MM.1S (cell line): ENCODE measurements around the gene C19orf73.

Source experiments
- EZH2 ChIP-seq: fragments of 300-600 bp; sonication (generic); optimal IDR thresholded peaks from 2 replicates; pipeline ENCODE3; 2017; ENCODE audit warnings: low read depth, mild to moderate bottlenecking, antibody characterized with exemption, low read length, mixed read lengths
- TF ChIP-seq, protein P1 (sequence below): fragments of 300-600 bp; sonication (generic); IDR thresholded peaks from 2 replicates; pipeline ENCODE4 v1.5.1; 2016; ENCODE audit warnings: antibody characterized with exemption, low read length, mixed read lengths

DNA sequence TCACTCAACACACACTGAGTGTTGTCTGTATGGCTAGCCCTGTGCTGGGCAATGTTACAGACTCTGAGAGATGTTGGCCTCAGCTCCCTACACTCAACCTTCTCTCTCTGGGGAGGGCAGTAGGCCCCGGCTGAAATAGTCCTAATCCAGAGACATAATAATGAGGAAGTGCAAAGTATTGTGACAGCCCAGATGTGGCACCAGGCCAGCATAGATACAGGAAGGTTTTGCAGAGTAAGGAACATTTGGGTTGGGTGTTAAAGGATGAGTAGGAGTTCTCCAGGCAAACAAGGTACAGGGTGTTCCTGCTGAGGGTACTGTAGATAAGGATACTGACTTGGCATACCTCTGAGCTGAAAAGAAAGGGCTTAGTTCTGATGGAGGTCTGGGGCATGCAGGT lies 2.4 kb downstream of the C19orf73 start:
- TF ChIP-seq, protein P1, sequence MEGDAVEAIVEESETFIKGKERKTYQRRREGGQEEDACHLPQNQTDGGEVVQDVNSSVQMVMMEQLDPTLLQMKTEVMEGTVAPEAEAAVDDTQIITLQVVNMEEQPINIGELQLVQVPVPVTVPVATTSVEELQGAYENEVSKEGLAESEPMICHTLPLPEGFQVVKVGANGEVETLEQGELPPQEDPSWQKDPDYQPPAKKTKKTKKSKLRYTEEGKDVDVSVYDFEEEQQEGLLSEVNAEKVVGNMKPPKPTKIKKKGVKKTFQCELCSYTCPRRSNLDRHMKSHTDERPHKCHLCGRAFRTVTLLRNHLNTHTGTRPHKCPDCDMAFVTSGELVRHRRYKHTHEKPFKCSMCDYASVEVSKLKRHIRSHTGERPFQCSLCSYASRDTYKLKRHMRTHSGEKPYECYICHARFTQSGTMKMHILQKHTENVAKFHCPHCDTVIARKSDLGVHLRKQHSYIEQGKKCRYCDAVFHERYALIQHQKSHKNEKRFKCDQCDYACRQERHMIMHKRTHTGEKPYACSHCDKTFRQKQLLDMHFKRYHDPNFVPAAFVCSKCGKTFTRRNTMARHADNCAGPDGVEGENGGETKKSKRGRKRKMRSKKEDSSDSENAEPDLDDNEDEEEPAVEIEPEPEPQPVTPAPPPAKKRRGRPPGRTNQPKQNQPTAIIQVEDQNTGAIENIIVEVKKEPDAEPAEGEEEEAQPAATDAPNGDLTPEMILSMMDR: no peak
- no peak for TF ChIP-seq EZH2
